SK-N-SH (cell line): Measurements from ENCODE around the gene MYO1F. TPM values are rescaled to one million over a fixed set of nuclear protein-coding genes. Genes with fewer than 3 reads are reported as not detected.
A peak's percentile ranks its signal among the peaks of the same experiment; 100 is the strongest.
"Not testable (repeated sequence)": the region's sequence is repeated elsewhere in the genome, so short reads cannot be mapped to it uniquely, and the experiment has no call there.

Experiments
- CTCF ChIA-PET: fragments of 300-600, 350-600 bp; formaldehyde crosslinking; extraction: SDS; loops from one replicate; lab custom pipeline; 2021; lab: Yijun Ruan, JAX
- POLR2A ChIA-PET: fragments of 350-600 bp; sonication (Branson Sonifier 250); formaldehyde crosslinking; extraction: SDS; loops from one replicate; lab custom pipeline; 2020; ENCODE audit warnings: antibody characterized with exemption, inconsistent platforms; lab: Yijun Ruan, JAX
- DNase-seq: peaks from one replicate; pipeline ENCODE4 v3.0.0; 2012
- H2AFZ ChIP-seq: fragments of 200-600 bp; sonication (generic); 2 replicates; pipeline ENCODE4 v1.8.1; 2016; ENCODE audit warnings: antibody characterized with exemption, mild to moderate bottlenecking, low read depth
- H3F3A ChIP-seq: fragments of 200-600 bp; sonication (generic); replicated peaks from 2 replicates; pipeline ENCODE3; 2016; ENCODE audit warnings: antibody characterized with exemption, mild to moderate bottlenecking; ENCODE audit not compliant: insufficient read depth
- H3K27ac ChIP-seq, 2 experiments: fragments of 200-500 bp in 1 of 2; fragments of 200-600 bp in 1 of 2; sonication (Bioruptor generic) in 1 of 2; sonication (generic), shearing (Covaris generic) in 1 of 2; 2 replicates each; pipeline versions ENCODE4 v1.5.1 to v1.6.1; 2014 to 2016; ENCODE audit warnings: low read depth in 2 of 2, inconsistent platforms in 1 of 2, low read length in 1 of 2, mild to moderate bottlenecking in 1 of 2, mixed read lengths in 1 of 2
- H3K27me3 ChIP-seq: fragments of 200-600 bp; sonication (generic), shearing (Covaris generic); 2 replicates; pipeline ENCODE4 v1.6.1; 2016; ENCODE audit warnings: mixed run types; ENCODE audit not compliant: insufficient read depth
- H3K36me3 ChIP-seq, 2 experiments: fragments of 200-500 bp in 1 of 2; fragments of 200-600 bp in 1 of 2; sonication (Bioruptor generic) in 1 of 2; sonication (generic) in 1 of 2; replicated peaks in 1 of 2; 2 replicates each; pipeline versions ENCODE3 to v1.5.1; 2014 to 2016; ENCODE audit warnings: low read length in 1 of 2, mild to moderate bottlenecking in 1 of 2; ENCODE audit not compliant: insufficient read depth in 2 of 2, control insufficient read depth in 1 of 2
- H3K4me1 ChIP-seq, 2 experiments: fragments of 200-500 bp in 1 of 2; fragments of 200-600 bp in 1 of 2; sonication (Bioruptor generic) in 1 of 2; sonication (generic), shearing (Covaris generic) in 1 of 2; 2 replicates each; pipeline versions ENCODE4 v1.5.1 to v1.6.1; 2014 to 2016; ENCODE audit warnings: low read depth in 1 of 2, low read length in 1 of 2, mixed run types in 1 of 2; ENCODE audit not compliant: insufficient read depth in 2 of 2, control insufficient read depth in 1 of 2
- H3K4me2 ChIP-seq: fragments of 200-600 bp; sonication (generic), shearing (Covaris generic); 2 replicates; pipeline ENCODE4 v1.6.1; 2017; ENCODE audit warnings: mixed run types
- H3K4me3 ChIP-seq, 2 experiments: fragments of 200-500 bp in 1 of 2; fragments of 200-600 bp in 1 of 2; sonication (Bioruptor generic) in 1 of 2; sonication (generic), shearing (Covaris generic) in 1 of 2; 2 replicates each; pipeline versions ENCODE4 v1.5.1 to v1.8.1; 2014 to 2016; ENCODE audit warnings: low read depth in 2 of 2, inconsistent platforms in 1 of 2, low read length in 1 of 2, mild to moderate bottlenecking in 1 of 2, mixed read lengths in 1 of 2, moderate library complexity in 1 of 2
- H3K79me2 ChIP-seq: fragments of 200-600 bp; sonication (generic); 2 replicates; pipeline ENCODE4 v1.8.1; 2017; ENCODE audit warnings: mild to moderate bottlenecking; ENCODE audit not compliant: insufficient read depth
- H3K9ac ChIP-seq: fragments of 200-600 bp; sonication (generic); 2 replicates; pipeline ENCODE4 v1.6.1; 2017; ENCODE audit warnings: mixed run types
- H3K9me2 ChIP-seq: fragments of 200-600 bp; sonication (generic); 2 replicates; pipeline ENCODE4 v1.6.1; 2017; ENCODE audit warnings: mixed run types
- H3K9me3 ChIP-seq: fragments of 200-600 bp; sonication (generic); 2 replicates; pipeline ENCODE4 v1.6.1; 2017; ENCODE audit warnings: mixed run types, mild to moderate bottlenecking, moderate library complexity
- H4K20me1 ChIP-seq: fragments of 200-600 bp; sonication (generic); 2 replicates; pipeline ENCODE4 v1.6.1; 2017; ENCODE audit warnings: mild to moderate bottlenecking, mixed run types; ENCODE audit not compliant: insufficient read depth
- CTCF ChIP-seq: fragments of 200-600 bp; sonication (generic); IDR thresholded peaks from 2 replicates; pipeline ENCODE4 v1.6.1; 2017; ENCODE audit warnings: antibody characterized with exemption, mild to moderate bottlenecking, moderate library complexity
- FOSL2 ChIP-seq: IDR thresholded peaks from 2 replicates; pipeline ENCODE4 v1.4.0; 2012; ENCODE audit warnings: low read depth, mild to moderate bottlenecking, moderate library complexity, borderline replicate concordance
- MXI1 ChIP-seq: IDR thresholded peaks from 2 replicates; pipeline ENCODE4 v1.6.1; 2012; ENCODE audit warnings: mild to moderate bottlenecking, low read depth, low read length, improper control_type of control experiment
- NFIC ChIP-seq: IDR thresholded peaks from 2 replicates; pipeline ENCODE4 v1.4.0; 2012; ENCODE audit warnings: borderline replicate concordance
- NRF1 ChIP-seq: IDR thresholded peaks from 2 replicates; pipeline ENCODE4 v1.6.1; 2012; ENCODE audit warnings: low read depth, mild to moderate bottlenecking, low read length
- RAD21 ChIP-seq: IDR thresholded peaks from 2 replicates; pipeline ENCODE4 v1.6.1; 2012; ENCODE audit warnings: mild to moderate bottlenecking, low read length
- RCOR1 ChIP-seq: fragments of 150-350 bp; IDR thresholded peaks from 2 replicates; pipeline ENCODE4 v1.6.1; 2017; ENCODE audit warnings: antibody characterized with exemption, low read length
- SMC3 ChIP-seq: IDR thresholded peaks from 2 replicates; pipeline ENCODE4 v1.6.1; 2012; ENCODE audit warnings: low read depth, low read length, improper control_type of control experiment
- TCF12 ChIP-seq: IDR thresholded peaks from 2 replicates; pipeline ENCODE4 v1.4.0; 2012
- WGBS: methylation state at CpG from one replicate; pipeline ENCODE4 v1.1.6; 2017; ENCODE audit warnings: low lambda C conversion rate; 5-methylcytosine and 5-hydroxymethylcytosine counted together
- polyA plus RNA-seq, 3 experiments: library from polyadenylated mRNA; depleted of rRNA; stranded (reverse); fragments of >200 nt; gene quantifications; 2 replicates each; pipeline ENCODE4 v1.2.3, GENCODE V29; 2012
- TF ChIP-seq, protein P1 (sequence below): IDR thresholded peaks from 2 replicates; pipeline ENCODE4; 2012
- TF ChIP-seq, protein P2 (sequence below): IDR thresholded peaks from 2 replicates; pipeline ENCODE4 v1.6.1; 2012; ENCODE audit warnings: mild to moderate bottlenecking, low read depth, low read length, moderate library complexity

The MYO1F gene
- polyA plus RNA-seq, 1 of the 3 experiments (the other 2 are of a cell fraction): 0.51 TPM

DNA sequence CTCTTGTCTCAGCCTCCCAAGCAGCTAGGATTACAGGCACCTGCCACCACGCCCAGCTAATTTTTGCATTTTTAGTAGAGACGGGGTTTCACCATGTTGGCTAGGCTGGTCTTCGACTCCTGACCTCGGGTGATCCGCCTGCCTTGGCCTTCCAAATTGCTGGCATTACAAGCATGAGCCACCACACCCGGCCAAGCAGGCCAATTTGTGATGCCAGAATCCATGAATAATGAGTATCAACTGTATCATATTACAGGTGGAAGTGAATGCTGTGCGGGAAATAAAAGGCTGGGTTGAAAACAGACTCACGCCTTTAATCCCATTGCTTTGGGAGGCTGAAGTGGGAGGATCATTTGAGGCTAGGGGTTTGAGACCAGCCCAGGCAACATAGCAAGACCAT, 49.6 kb upstream of the MYO1F start:
- POLR2A ChIA-PET: no interaction called here
- no peaks in the 10 kb centered on the region for H4K20me1 ChIP-seq
- no peaks in the 10 kb centered on the region for H3K36me3 ChIP-seq
- no peaks in the 10 kb centered on the region for H3K79me2 ChIP-seq
- no peak overlapping the region for H3K4me2 ChIP-seq
- H3K9me3 ChIP-seq: no peaks in the 10 kb centered on the region
- no peak for DNase-seq
- peaks cover 8% of the 10 kb centered on the region; the same call in 1 of the 2 replicates for H3K27me3 ChIP-seq
- no peaks in the 10 kb centered on the region for H3K4me1 ChIP-seq
- no peaks in the 10 kb centered on the region for H3F3A ChIP-seq
- TF ChIP-seq NFIC (no peak), MXI1 (no peak), CTCF (no peak), RCOR1 (no peak), FOSL2 (no peak), NRF1 (no peak), TCF12 (no peak), SMC3 (no peak)
- TF ChIP-seq, protein P1, sequence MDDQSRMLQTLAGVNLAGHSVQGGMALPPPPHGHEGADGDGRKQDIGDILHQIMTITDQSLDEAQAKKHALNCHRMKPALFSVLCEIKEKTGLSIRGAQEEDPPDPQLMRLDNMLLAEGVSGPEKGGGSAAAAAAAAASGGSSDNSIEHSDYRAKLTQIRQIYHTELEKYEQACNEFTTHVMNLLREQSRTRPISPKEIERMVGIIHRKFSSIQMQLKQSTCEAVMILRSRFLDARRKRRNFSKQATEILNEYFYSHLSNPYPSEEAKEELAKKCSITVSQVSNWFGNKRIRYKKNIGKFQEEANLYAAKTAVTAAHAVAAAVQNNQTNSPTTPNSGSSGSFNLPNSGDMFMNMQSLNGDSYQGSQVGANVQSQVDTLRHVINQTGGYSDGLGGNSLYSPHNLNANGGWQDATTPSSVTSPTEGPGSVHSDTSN: no peak
- TF ChIP-seq, protein P2, sequence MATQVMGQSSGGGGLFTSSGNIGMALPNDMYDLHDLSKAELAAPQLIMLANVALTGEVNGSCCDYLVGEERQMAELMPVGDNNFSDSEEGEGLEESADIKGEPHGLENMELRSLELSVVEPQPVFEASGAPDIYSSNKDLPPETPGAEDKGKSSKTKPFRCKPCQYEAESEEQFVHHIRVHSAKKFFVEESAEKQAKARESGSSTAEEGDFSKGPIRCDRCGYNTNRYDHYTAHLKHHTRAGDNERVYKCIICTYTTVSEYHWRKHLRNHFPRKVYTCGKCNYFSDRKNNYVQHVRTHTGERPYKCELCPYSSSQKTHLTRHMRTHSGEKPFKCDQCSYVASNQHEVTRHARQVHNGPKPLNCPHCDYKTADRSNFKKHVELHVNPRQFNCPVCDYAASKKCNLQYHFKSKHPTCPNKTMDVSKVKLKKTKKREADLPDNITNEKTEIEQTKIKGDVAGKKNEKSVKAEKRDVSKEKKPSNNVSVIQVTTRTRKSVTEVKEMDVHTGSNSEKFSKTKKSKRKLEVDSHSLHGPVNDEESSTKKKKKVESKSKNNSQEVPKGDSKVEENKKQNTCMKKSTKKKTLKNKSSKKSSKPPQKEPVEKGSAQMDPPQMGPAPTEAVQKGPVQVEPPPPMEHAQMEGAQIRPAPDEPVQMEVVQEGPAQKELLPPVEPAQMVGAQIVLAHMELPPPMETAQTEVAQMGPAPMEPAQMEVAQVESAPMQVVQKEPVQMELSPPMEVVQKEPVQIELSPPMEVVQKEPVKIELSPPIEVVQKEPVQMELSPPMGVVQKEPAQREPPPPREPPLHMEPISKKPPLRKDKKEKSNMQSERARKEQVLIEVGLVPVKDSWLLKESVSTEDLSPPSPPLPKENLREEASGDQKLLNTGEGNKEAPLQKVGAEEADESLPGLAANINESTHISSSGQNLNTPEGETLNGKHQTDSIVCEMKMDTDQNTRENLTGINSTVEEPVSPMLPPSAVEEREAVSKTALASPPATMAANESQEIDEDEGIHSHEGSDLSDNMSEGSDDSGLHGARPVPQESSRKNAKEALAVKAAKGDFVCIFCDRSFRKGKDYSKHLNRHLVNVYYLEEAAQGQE: no peak
- CTCF ChIA-PET: interaction anchor here (0.7 kb wide), 1 partner anchor 27 kb away, joined by 3 read pairs; no protein-coding TSS in a partner anchor
- H3K9me2 ChIP-seq: no peaks in the 10 kb centered on the region
- 25% methylated on average over 8 of the region's 8 CpGs for WGBS
- no peak overlapping the region for H3K9ac ChIP-seq
- H3K27ac ChIP-seq: no peak overlapping the region
- H2AFZ ChIP-seq: no peak overlapping the region
- H3K4me3 ChIP-seq: no peak overlapping the region

DNA sequence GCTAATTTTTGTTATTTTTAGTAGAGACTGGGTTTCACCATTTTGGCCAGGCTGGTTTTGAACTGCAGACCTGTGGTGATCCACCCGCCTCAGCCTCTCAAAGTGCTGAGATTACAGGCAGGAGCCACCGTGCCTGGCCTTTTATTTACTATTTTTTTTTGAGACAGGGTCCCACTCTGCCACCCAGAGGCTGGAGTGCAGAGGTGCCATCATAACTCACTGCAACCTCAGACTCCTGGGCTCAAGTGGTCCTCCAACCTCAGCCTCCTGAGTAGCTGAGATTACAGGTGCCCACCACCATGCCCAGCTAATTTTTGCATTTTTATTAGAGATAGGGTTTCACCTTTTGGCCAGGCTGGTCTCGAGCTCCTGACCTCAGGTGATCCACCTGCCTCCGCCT, 45.6 kb upstream of the MYO1F start:
- H3K4me3 ChIP-seq, H3K27ac ChIP-seq, H3K36me3 ChIP-seq, H3K9ac ChIP-seq, H3K4me2 ChIP-seq, H4K20me1 ChIP-seq, DNase-seq, H3K9me2 ChIP-seq, H3K4me1 ChIP-seq, POLR2A ChIA-PET, H3K9me3 ChIP-seq, H3F3A ChIP-seq, H2AFZ ChIP-seq, H3K79me2 ChIP-seq: not testable (repeated sequence)
- TF ChIP-seq CTCF (peak; percentile 30; the same call in 1 of the 2 replicates), RAD21 (peak; percentile 41)
- WGBS: 30% methylated on average over 4 of the region's 4 CpGs
- peaks cover 43% of the 10 kb centered on the region; the same call in 1 of the 2 replicates for H3K27me3 ChIP-seq
- CTCF ChIA-PET: interaction anchor here (0.7 to 13.7 kb wide), 5 partner anchors 10 to 71 kb away, joined by 3 to 112 read pairs (median 4); partner anchors contain the start of gene MYO1F
